ENCODE measurements around the gene STH.

Gene STH

DNA sequence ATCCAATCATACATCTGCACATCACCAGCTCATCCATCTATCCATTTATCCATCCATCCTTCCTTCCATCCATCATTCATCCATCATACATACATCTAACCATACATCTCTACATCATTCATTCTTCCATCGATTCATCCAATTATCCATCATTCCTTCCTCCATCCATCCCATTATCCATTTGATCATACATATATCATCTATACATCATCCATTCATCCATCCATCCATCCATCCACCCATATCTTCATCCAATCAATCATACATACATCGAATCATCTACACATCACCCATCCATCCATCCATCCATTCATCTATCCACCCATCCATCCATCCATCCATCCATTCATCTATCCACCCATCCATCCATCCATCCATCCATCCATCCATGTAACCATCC is 29.3 kb upstream of the STH start:
- H3K4me3 ChIP-seq (ENCODE audit: low read length) = no peak overlapping the region
- DNase-seq = no peak
- no peak overlapping the region for H2AFZ ChIP-seq (ENCODE audit: low read length)
- no peak overlapping the region for H3K9ac ChIP-seq (ENCODE audit: low read length)
- no peak for TF ChIP-seq EZH2phosphoT487 (IDR thresholded peaks at IDR 0.05; ENCODE audit: low read length)
- TF ChIP-seq, protein P1, sequence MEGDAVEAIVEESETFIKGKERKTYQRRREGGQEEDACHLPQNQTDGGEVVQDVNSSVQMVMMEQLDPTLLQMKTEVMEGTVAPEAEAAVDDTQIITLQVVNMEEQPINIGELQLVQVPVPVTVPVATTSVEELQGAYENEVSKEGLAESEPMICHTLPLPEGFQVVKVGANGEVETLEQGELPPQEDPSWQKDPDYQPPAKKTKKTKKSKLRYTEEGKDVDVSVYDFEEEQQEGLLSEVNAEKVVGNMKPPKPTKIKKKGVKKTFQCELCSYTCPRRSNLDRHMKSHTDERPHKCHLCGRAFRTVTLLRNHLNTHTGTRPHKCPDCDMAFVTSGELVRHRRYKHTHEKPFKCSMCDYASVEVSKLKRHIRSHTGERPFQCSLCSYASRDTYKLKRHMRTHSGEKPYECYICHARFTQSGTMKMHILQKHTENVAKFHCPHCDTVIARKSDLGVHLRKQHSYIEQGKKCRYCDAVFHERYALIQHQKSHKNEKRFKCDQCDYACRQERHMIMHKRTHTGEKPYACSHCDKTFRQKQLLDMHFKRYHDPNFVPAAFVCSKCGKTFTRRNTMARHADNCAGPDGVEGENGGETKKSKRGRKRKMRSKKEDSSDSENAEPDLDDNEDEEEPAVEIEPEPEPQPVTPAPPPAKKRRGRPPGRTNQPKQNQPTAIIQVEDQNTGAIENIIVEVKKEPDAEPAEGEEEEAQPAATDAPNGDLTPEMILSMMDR (IDR thresholded peaks at IDR 0.05; ENCODE audit: low read length) = no peak
- TF ChIP-seq EZH2 (optimal IDR thresholded peaks at IDR 0.05; ENCODE audit: low read depth, low read length) = no peak
- no peaks in the 10 kb centered on the region for H3K27me3 ChIP-seq (replicated peaks; ENCODE audit: insufficient read depth, low read length)
- no peak overlapping the region for H3K27ac ChIP-seq (ENCODE audit: low read length)
- H3K9me3 ChIP-seq (replicated peaks; ENCODE audit: insufficient read depth, low read length) = no peaks in the 10 kb centered on the region
- no peaks in the 10 kb centered on the region for H3K36me3 ChIP-seq (replicated peaks; ENCODE audit: insufficient read depth, low read length)
- H4K20me1 ChIP-seq (ENCODE audit: insufficient read depth, low read length) = no peaks in the 10 kb centered on the region
- no peak overlapping the region for H3K4me2 ChIP-seq (ENCODE audit: low read depth, low read length)
- no peaks in the 10 kb centered on the region for H3K79me2 ChIP-seq (ENCODE audit: low read length)
- H3K4me1 ChIP-seq (ENCODE audit: low read length) = no peaks in the 10 kb centered on the region
- no peaks in the 10 kb centered on the region for H3F3A ChIP-seq (ENCODE audit: insufficient read depth, low read length)
- H3K9me2 ChIP-seq (replicated peaks; ENCODE audit: insufficient read depth, low read length) = no peaks in the 10 kb centered on the region

DNA sequence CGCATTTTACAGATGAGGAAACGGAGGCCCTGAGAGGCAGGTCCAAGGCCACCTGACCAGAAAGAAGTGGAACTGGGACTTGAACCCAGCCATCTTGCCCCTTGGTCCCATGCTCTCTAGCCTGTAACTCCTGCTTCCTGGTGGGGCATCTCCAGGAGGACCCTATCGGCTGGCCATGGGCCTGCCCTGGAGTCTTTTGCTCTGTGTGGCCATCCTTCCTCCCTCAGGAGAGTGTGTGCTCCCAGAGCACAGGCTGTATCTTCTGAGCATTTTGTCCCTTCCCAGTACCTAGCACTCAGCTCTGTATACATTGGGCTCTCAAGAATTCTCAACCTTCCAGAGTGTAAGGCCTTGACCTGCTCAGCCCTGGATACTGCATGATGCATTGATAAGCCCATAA is 28.4 kb upstream of the STH start:
- no peak for TF ChIP-seq EZH2phosphoT487 (IDR thresholded peaks at IDR 0.05; ENCODE audit: low read length)
- TF ChIP-seq, protein P1 (IDR thresholded peaks at IDR 0.05; ENCODE audit: low read length) = no peak
- TF ChIP-seq EZH2 (optimal IDR thresholded peaks at IDR 0.05; ENCODE audit: low read depth, low read length) = no peak
- H3K27ac ChIP-seq (ENCODE audit: low read length) = no peak overlapping the region
- no peaks in the 10 kb centered on the region for H3K9me3 ChIP-seq (replicated peaks; ENCODE audit: insufficient read depth, low read length)
- no peak overlapping the region for H3K4me2 ChIP-seq (ENCODE audit: low read depth, low read length)
- no peaks in the 10 kb centered on the region for H3K27me3 ChIP-seq (replicated peaks; ENCODE audit: insufficient read depth, low read length)
- H3K36me3 ChIP-seq (replicated peaks; ENCODE audit: insufficient read depth, low read length) = no peaks in the 10 kb centered on the region
- H3K4me3 ChIP-seq (ENCODE audit: low read length) = no peak overlapping the region
- no peaks in the 10 kb centered on the region for H4K20me1 ChIP-seq (ENCODE audit: insufficient read depth, low read length)
- H2AFZ ChIP-seq (ENCODE audit: low read length) = no peak overlapping the region
- no peak for DNase-seq
- H3K4me1 ChIP-seq (ENCODE audit: low read length) = no peaks in the 10 kb centered on the region
- no peaks in the 10 kb centered on the region for H3K79me2 ChIP-seq (ENCODE audit: low read length)
- no peaks in the 10 kb centered on the region for H3F3A ChIP-seq (ENCODE audit: insufficient read depth, low read length)
- no peaks in the 10 kb centered on the region for H3K9me2 ChIP-seq (replicated peaks; ENCODE audit: insufficient read depth, low read length)
- H3K9ac ChIP-seq (ENCODE audit: low read length) = no peak overlapping the region

- H2AFZ ChIP-seq (ENCODE audit: low read length) = no peak overlapping the region
- H3K36me3 ChIP-seq (replicated peaks; ENCODE audit: insufficient read depth, low read length) = no peaks in the 10 kb centered on the region
- no peaks in the 10 kb centered on the region for H3K4me1 ChIP-seq (ENCODE audit: low read length)
- H3F3A ChIP-seq (ENCODE audit: insufficient read depth, low read length) = no peaks in the 10 kb centered on the region
- no peaks in the 10 kb centered on the region for H4K20me1 ChIP-seq (ENCODE audit: insufficient read depth, low read length)
- no peaks in the 10 kb centered on the region for H3K9me2 ChIP-seq (replicated peaks; ENCODE audit: insufficient read depth, low read length)
- H3K4me2 ChIP-seq (ENCODE audit: low read depth, low read length) = no peak overlapping the region
- no peak overlapping the region for H3K4me3 ChIP-seq (ENCODE audit: low read length)
- H3K27me3 ChIP-seq (replicated peaks; ENCODE audit: insufficient read depth, low read length) = no peaks in the 10 kb centered on the region
- TF ChIP-seq EZH2 (optimal IDR thresholded peaks at IDR 0.05; ENCODE audit: low read depth, low read length) (no peak), EZH2phosphoT487 (IDR thresholded peaks at IDR 0.05; ENCODE audit: low read length) (no peak)
- TF ChIP-seq, protein P1 (IDR thresholded peaks at IDR 0.05; ENCODE audit: low read length) = no peak
- no peak overlapping the region for H3K27ac ChIP-seq (ENCODE audit: low read length)
- no peaks in the 10 kb centered on the region for H3K9me3 ChIP-seq (replicated peaks; ENCODE audit: insufficient read depth, low read length)
- no peak overlapping the region for H3K9ac ChIP-seq (ENCODE audit: low read length)
- DNase-seq = no peak
- no peaks in the 10 kb centered on the region for H3K79me2 ChIP-seq (ENCODE audit: low read length)
Observed at GRCh38 chr17:45971698-45972141, 27.3 kb upstream of the STH start.
